Activated T-helper 1 cell treated with anti-CD3 and anti-CD28 coated beads, Interleukin-2, amount 50 U/mL, for 16 hours (primary cell): ENCODE data around the gene FOXK1.
"Not testable (repeated sequence)": the region's sequence is repeated elsewhere in the genome, so short reads cannot be mapped to it uniquely, and the experiment has no call there.

Experiments
- DNase-seq, 2 donors: peaks; one replicate each; pipeline ENCODE4 v3.0.0-alpha.2; 2020; ENCODE audit warnings: low read depth in 1 of 2, low spot score in 1 of 2

Gene FOXK1

GRCh38 chr7:4797858-4798705 lies 116.0 kb downstream of the FOXK1 start:
- DNase-seq: peak in 1 of 2 donors; percentile 49

- DNase-seq: no peak
Measured at GRCh38 chr7:4798706-4799235, 116.7 kb downstream of the FOXK1 start.

GRCh38 chr7:4799508-4800268 lies 117.6 kb downstream of the FOXK1 start:
- no peak for DNase-seq

- DNase-seq: no peak
Measured at GRCh38 chr7:4800487-4800886, 118.4 kb downstream of the FOXK1 start.

GRCh38 chr7:4800926-4801838 lies 119.1 kb downstream of the FOXK1 start:
- no peak for DNase-seq

GRCh38 chr7:4801839-4802231 lies 119.7 kb downstream of the FOXK1 start:
- no peak for DNase-seq

- DNase-seq: not testable (repeated sequence)
Measured at GRCh38 chr7:4802577-4802976, 120.5 kb downstream of the FOXK1 start.

- no peak for DNase-seq
Measured at GRCh38 chr7:4803397-4804241, 121.5 kb downstream of the FOXK1 start.

GRCh38 chr7:4805110-4805983 lies 123.3 kb downstream of the FOXK1 start:
- DNase-seq: no peak

- DNase-seq: no peak
Measured at GRCh38 chr7:4805984-4806300, 123.8 kb downstream of the FOXK1 start.

GRCh38 chr7:4806983-4807597 lies 125.0 kb downstream of the FOXK1 start:
- no peak for DNase-seq

GRCh38 chr7:4807598-4808016 lies 125.5 kb downstream of the FOXK1 start:
- DNase-seq: no peak

GRCh38 chr7:4808026-4808425 lies 125.9 kb downstream of the FOXK1 start:
- DNase-seq: no peak

- no peak for DNase-seq
Measured at GRCh38 chr7:4808565-4808964, 126.5 kb downstream of the FOXK1 start.

GRCh38 chr7:4809091-4809591 lies 127.0 kb downstream of the FOXK1 start:
- no peak for DNase-seq

- DNase-seq: no peak
Measured at GRCh38 chr7:4809666-4810065, 127.6 kb downstream of the FOXK1 start.

GRCh38 chr7:4814433-4814832 lies 132.3 kb downstream of the FOXK1 start:
- no peak for DNase-seq

GRCh38 chr7:4815121-4815520 lies 133.0 kb downstream of the FOXK1 start:
- no peak for DNase-seq
